ENCODE data around the gene SLC25A41.

The SLC25A41 gene

DNA sequence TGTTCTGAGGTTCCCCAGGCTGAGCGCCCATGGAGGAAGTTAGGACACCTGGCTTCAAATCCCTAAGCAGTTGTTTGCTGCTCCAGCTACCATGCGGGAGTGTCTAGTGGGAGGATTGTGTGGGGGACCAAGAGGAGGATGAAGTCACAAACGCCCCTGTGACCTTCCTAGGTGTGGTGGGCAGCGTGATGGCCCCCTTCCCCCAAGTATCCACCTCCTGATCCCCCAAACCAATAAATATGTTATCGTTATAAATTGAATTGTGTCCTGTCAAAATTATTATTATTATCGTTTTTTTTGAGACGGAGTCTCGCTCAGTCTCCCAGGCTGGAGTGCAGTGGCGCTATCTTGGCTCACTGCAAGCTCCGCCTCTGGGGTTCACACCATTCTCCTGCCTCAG, at the start of gene SLC25A41:
SLC25A41 (minus strand) TSS at position 101 of the 400 bp plus-strand sequence; CDS start at position 31, 70 bp downstream.
- DNase-seq (ENCODE audit: low spot score): no peak

DNA sequence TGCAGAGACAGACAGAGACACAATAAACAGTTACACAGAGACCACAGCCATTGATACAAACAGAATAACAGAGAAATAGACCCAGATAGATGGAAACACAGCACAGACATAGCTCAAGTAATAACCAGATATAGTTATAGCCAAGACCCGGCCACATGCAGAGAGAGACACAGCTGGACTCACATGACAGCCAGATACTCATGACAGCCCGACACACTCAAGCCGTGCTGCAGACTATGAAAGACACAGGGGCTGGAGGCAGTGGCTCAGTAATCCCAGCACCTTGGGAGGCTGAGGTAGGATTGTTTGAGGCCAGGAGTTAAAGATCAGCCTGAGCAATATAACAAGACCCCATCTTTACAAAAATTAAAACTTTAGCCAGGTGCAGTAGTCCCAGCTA, 49.7 kb upstream of the SLC25A41 start:
- no peak for DNase-seq (ENCODE audit: low spot score)

DNA sequence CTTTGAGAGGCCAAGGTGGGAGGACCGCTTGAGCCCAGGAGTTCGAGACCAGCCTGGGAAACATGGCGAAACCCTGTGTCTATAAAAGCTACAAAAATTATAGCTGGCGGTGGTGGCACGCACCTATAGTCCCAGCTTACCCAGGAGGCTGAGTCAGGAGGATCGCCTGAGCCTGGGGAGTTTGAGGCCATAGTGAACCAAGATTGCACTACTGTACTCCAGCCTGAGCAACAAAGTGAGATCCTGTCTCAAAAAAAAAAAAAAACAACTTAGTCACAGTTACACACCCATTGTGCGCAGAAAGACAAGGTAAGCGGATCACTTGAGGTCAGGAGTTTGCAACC, 48.8 kb upstream of the SLC25A41 start:
- DNase-seq (ENCODE audit: low spot score): no peak

DNA sequence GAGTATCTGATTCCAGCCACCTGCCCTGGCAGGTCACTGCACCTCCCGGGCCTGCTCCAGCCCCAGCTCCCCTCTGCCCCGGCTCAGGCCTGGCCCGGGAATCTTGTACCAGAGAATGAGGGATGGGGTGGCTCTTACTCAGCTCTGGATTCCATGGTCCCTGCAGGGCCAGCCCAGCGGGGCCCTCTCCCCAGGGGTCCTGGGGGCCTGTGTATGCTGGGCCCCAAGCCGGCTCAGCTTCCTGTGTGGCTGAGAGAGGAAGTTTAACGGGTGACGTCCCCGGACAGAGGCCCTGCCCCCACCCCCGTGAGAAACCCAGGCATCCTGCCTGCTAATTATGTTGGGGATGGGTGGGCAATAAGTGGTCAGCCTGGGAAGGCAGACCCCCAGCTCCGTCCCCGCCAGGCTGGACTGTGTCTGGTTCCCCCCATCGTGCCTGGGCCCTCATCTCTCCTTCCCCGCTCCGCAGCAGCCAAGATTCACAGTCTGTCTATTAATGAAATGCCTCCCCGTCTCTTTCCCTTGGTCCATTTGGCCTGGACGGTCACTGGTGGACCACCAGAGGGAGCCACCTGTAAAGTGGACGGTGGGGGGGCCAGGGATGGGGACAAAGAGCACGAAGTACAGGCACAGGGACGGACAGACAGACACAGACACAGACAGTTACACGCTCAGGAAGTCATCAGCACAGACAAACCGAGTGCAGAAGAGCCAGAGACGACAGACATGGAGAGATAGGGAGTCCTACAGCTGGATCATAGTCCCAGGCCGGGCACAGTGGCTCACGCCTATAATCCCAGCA, 48.2 kb upstream of the SLC25A41 start, which contains the start of gene DENND1C:
DENND1C (minus strand) TSS at position 247 of the 802 bp plus-strand sequence; CDS start at position 155, 92 bp downstream.
- DNase-seq (ENCODE audit: low spot score): no peak

DNA sequence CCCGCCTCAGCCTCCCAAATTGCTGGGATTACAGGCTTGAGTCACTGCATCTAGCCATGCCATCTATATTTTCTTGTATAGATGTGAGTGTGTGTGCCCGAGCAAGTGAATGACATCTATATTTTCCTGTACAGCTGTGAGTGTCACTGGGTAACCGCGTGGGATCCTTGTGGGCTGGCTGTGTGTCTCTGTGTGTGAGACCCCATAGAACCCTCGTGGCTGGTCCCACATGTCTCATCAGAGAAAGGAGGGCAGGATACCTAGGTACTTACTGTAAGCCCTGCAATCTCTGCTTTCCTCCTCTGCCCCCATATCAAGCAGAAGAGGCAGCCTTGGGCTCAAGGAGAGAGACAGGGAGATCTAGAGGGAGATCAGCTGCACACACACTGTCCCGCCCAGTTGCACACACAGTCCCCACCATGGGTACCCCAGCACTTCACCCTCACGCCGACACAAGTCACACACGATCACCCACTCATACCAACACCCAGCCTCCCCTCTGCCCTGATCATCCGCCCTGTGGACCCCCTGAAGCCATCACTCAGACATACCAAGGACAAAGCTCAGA, 47.4 kb upstream of the SLC25A41 start:
- DNase-seq (ENCODE audit: low spot score): no peak

DNA sequence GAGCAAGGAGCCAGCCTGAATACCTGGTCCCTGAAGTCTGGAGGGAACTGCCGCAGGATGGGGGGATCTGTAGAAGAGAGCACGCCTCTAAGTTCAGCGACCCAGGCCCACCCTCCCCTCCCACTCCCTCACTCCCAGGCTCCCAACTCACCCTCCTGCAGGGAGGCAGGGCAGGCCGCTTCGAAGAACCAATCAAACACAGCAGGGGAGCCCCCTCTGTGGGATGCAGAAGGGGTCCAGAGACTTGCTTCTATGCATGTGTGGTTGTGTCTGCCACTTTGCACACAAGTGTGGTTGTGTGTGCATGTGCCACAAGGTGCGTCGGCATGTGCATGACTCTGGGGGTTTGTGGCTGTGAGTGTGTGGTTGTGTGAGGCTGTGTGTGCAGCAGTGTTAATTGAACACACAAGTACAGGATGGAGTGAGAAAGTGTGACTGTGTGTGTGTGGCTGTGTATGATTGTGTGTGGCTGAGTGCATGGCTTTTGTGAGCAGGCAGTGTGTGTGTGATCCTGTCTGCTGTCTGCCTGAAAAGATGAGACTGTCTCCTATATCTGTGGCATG, 46.4 kb upstream of the SLC25A41 start:
- no peak for DNase-seq (ENCODE audit: low spot score)

DNA sequence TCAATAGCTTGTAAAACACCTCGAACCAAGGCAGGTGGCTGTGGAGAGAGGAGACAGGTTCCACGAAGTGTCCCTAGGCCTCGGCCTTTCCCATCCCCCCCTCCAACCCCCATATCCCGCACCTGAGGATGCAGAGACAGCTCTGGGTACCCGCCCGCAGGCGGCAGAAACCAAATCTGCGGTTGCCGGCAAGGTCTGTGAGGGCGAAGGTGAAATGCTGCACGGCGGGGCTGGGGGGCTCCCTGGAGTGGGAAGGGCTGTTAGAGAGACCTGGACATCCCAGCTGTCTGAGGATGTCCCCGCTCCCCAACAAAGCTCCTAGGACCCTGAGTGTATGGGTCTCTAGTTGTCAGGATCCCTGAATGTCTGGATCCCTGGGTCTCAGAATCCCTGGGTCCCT, 45.3 kb upstream of the SLC25A41 start:
- no peak for DNase-seq (ENCODE audit: low spot score)

DNA sequence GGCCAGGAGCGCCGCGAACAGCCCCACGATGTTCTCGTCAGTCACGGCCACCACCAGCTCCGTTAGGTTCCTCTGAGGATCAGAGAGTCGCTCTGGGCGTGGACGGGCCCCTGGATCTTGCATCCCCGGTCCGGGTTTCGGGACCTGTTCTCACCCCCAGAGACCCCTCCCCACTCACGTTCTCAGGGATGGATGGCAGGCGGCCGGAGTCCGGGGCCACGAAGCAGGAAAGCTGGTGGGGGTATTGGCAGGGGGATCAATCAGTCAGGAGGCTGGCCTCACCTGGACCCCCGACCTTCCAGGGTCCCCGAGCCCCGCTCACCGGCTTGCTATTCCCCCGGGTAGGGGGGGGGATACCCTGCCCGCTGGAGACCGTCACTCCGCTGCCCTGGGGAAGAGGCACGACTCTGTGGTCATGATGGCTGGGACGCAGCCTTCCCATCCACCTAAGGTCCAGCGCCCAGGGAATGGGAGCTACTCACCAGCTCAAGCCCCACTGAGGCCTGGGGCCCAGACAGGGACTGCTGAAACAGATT, 43.4 kb upstream of the SLC25A41 start:
- no peak for DNase-seq (ENCODE audit: low spot score)

DNA sequence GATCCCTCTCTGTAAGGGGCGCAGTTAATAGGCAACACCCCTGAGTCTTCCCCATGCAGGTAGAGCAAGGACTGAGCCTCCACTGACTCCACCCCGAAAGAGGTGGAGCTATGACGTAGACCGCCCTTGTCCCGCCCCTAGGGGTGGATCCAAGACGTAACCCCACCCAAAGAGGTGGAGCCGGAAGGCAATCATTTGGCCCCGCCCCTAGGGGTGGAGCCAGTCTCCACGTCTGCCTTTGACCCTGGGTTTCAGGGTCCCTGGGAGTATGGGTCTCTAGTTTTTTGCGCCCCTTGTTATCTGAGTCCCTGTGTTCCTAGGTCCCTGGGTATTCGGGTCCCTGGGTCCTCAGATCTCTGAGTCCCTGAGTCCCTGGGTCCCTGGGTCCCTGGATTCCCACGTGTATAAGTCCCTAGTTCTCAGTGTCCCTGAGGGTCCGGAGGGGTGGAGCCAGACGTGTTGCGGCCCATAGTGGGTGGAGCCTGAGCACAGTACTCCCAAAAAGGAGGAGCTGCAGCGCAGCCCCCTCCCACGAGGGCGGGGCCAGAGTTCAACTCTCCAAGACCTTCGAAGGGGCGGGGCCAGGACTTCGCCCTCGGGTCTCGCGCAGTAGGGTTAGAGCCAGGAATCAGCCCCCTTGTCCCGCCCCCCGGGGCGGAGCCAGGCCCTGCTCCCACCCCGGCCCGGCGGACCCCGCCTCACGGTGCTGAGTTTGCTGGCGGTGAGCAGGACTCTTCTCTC, 42.8 kb upstream of the SLC25A41 start:
- DNase-seq (ENCODE audit: low spot score): no peak

DNA sequence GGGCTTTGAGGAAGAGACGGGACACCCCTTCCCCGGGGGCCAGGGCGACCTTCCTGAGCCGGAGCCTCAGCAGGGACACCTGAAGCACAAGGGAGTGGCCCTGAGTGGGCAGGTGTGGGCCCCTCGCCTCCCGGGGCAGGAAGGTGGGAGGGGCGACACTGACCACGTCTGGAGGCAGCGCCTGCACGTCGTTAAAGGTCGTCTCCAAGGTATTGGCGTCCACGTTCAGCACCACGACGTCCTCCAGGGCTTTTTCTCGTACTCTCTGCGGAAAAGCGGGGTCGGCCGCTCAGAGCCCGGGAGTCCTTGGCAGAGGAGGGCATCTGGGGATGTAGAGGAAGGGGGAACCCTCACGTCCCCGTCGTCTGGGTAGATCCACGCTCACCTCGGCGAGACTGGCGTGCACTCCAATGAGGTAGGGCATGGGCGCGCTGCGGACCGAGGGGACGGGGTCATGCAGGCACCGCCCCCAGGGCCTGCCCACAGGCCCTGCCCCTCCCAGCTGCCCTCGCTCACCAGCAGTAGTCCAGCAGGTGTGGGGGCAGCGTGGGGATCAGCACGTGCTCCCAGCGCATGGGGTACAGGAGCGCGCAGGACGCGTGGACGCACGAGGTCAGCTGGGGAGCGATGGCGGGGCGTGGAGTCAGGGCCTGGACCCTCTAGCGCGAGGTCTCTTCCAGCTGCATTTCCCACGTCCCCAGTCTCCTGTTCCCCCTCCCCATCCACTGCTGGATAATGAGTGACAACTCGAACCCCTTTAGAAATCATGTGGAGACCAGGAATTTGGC, 42.0 kb upstream of the SLC25A41 start:
- DNase-seq (ENCODE audit: low spot score): no peak

DNA sequence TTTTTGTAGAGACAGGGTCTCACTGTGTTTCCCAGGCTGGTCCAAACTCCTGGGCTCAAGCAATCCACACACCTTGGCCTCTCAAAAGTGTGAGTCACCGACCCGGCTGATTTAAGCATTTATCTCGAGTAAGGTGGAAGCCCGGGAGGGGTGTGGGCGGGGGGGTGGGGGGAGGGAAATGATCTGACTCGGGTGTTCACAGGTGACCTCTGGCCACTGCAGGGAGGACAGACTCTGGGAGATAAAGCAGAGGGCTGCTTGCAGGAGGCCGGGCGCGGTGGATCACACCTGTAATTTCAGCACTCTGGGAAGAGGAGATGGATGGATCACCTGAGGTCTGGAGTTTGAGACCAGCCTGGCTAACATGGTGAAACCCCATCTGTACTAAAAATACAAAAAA, 40.1 kb upstream of the SLC25A41 start:
- no peak for DNase-seq (ENCODE audit: low spot score)

DNA sequence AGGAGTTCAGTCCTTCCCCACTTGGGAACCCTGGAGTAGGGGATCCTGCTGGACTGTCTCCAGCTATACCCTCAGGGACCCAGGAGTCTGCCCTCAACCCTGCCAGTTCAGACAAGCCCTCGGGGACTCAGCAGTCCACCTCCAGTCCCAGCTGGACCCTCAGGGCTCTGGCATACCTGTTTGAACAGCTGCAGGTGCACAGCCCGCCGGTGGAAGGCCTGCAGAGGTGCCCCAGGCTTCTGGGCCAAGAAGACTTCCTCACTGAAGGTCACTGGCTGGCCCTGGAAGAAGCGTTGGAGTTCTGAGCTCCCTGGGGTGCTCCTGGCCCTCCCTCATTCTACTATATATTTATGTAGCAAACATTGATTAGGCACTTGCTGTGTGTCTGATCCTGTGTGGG, 39.1 kb upstream of the SLC25A41 start:
- no peak for DNase-seq (ENCODE audit: low spot score)

DNA sequence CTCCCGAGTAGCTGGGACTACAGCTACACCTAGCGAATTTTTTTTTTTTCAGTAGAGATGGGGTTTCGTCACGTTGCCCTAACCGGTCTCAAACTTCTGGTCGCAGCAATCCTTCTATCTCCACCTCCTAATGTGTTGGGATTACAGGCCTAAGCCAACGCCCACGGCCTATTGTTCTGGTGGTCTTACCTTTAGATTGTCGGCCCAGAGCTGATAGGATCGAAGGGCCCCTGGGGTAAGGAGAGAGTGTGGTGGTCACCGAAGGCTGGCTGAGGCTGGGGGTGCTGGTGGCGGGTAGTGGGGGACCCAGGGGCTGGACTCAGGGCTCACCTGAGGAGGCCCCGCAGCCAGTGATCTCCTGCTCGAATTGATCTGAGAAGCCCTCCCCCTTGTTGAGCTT, 37.5 kb upstream of the SLC25A41 start:
- no peak for DNase-seq (ENCODE audit: low spot score)

DNA sequence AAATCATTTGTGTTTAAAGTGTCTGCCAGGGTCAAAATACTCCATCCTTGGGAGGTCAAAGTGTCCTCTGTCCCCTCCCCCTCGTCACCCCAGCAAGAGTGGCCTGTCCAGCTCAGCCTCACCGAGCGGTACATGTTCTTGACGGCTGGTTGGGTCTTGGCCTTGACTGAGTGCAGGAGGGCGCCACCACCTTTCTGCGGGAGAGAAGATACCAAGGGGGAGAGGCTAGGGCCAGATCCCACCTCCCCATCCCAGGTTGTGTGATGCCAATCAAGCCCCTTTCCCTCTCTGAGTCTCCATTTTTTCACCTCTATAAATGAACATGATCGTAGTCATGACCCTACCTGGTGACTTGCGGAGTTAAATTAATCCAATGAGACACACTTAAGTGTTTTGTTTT, 36.6 kb upstream of the SLC25A41 start:
- no peak for DNase-seq (ENCODE audit: low spot score)

DNA sequence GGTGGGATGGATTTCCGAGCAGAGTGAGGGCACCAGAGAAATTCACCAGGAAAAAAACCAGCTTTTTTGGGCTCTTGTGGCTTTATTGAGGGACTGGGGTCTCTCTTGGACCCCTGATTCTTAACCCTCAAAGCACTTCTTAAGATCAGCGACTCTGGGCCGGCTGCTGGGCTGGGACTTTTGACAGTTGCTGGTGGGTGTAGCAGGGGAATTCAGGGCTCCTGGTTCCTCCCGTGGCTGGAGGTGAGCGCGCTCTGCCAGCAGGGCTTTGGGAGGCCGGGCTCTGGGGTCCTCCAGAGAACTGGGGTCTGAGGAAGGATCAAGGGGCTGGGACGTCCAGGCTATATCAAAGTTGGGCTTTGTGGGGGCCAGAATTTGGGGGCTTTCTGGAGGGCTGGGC, 33.8 kb upstream of the SLC25A41 start:
- DNase-seq (ENCODE audit: low spot score): no peak

DNA sequence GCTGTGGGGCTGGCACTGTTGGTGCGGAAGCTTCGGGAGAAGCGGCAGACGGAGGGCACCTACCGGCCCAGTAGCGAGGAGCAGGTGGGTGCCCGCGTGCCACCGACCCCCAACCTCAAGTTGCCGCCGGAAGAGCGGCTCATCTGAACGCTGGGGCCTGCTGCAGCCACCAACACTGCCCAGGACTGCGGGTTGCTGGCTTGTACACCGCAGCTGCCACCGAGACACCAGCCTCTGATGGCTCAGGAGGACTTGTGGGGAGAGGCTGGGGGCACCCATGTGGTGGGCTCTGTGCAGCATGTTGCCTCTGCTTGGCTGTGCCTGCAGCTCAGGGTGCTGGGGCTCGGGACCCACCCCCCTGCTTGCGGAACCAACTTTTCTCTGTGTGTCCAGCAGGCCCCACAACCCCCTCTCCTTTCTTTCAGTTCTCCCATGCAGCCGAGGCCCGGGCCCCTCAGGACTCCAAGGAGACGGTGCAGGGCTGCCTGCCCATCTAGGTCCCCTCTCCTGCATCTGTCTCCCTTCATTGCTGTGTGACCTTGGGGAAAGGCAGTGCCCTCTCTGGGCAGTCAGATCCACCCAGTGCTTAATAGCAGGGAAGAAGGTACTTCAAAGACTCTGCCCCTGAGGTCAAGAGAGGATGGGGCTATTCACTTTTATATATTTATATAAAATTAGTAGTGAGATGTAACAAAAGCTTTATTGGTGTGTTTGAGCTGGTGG, 33.1 kb upstream of the SLC25A41 start:
- no peak for DNase-seq (ENCODE audit: low spot score)

DNA sequence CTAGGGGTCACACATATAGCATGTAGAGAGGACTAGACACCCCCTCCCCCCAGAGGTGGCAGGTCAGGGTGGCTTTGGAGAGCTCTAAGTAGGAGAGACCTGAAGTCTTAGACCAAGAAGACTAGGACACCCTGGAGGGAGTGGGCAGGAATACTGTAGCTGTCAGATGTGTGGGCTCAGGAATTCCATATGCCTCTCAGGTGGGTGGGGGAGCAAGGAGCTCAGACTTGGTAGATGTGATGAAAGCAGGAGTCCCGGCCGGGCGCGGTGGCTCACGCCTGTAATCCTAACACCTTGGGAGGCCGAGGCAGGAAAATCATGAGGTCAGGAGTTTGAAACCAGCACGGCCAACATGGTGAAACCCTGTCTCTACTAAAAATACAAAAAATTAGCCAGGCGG, 32.1 kb upstream of the SLC25A41 start:
- DNase-seq (ENCODE audit: low spot score): no peak

DNA sequence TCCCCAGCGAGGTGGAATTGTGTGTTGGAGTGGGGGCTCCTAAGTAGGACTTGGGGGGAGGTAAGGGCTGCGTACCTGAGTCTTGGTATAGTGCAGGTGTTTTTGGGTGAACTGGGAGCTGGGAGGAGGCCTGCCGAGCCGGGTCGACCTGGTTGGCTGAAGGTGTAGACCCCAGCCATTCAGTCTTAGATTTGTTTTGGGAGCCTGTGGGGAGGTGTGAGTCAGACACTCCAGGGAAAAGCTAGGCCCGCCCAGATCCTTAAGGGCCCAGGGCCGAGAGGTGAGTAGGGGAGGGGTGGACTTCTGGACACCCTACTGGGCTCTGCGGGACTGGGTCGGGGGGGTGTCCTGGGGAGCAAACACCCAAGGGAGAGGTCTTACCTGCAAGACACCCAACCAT, 31.4 kb upstream of the SLC25A41 start:
- DNase-seq (ENCODE audit: low spot score): no peak

DNA sequence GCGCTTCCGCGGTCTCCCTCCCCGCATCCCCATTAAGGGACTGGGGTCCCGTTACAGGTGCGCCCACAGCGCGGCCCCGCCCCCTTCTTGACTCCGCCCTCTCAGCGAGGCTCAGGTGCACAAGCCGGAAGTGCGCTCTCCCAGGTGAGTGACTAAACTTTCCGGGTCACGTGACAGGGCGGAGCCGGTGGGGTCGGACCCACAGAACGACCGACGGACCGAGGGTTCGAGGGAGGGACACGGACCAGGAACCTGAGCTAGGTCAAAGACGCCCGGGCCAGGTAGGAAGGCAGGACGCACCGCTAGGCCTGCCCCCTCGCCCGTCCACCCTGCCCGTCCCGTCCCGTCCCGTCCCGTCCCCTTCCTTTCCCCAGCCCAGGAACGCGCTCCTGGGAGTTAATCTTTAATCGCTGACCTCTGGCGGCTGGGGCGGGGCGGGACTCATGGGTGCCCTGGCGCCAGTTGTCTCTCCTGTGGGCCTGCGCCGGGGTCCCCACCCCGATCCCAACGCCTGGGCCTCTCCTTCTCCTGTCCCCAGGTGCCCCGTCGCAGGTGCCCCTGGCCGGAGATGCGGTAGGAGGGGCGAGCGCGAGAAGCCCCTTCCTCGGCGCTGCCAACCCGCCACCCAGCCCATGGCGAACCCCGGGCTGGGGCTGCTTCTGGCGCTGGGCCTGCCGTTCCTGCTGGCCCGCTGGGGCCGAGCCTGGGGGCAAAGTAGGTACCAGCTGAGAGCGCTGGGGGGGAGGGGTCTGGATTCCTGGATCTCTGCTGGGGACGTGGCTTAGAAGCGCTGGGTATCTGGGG, 30.7 kb upstream of the SLC25A41 start, which contains the start of gene CRB3:
CRB3 (plus strand) TSS at position 202 of the 804 bp plus-strand sequence; CDS start at position 633, 431 bp downstream.
- DNase-seq (ENCODE audit: low spot score): no peak

Data from left forelimb (tissue), 1 donor.